Tibial nerve (tissue), 3 donors: ENCODE measurements around the gene APOBEC3H.

Experiments used
- CTCF ChIP-seq, 5 experiments: fragments of 200-600 bp in 3 of 5; fragments of 450-650 bp in 2 of 5; sonication (generic) in 3 of 5; IDR thresholded peaks; one replicate each; pipeline ENCODE4 v1.5.1; 2016 to 2019; ENCODE audit warnings: antibody characterized with exemption in 5 of 5, mild to moderate bottlenecking in 3 of 5, moderate library complexity in 2 of 5
- POLR2A ChIP-seq, 2 donors: fragments of 450-650 bp; IDR thresholded peaks; one replicate each; pipeline ENCODE4 v1.6.1; 2017; ENCODE audit warnings: antibody characterized with exemption in 2 of 2, mild to moderate bottlenecking in 2 of 2, moderate library complexity in 2 of 2

GRCh38 chr22:39078329-39078728 is 18.7 kb upstream of the APOBEC3H start:
- TF ChIP-seq CTCF (IDR thresholded peaks at IDR 0.05), result no peak
- no peak for TF ChIP-seq POLR2A (IDR thresholded peaks at IDR 0.05)
